Measurements from ENCODE around the gene CROCC.

CROCC gene

GRCh38 chr1:16988210-16988609 lies 66.5 kb downstream of the CROCC start:
- DNase-seq: no peak

GRCh38 chr1:16989676-16990391 lies 68.1 kb downstream of the CROCC start:
- DNase-seq: no peak

GRCh38 chr1:16991571-16991970 lies 69.8 kb downstream of the CROCC start:
- DNase-seq: no peak

GRCh38 chr1:16992102-16992501 lies 70.4 kb downstream of the CROCC start:
- no peak for DNase-seq

- DNase-seq: no peak
These were observed 70.9 kb downstream of the CROCC start for GRCh38 chr1:16992675-16993074.

DNA sequence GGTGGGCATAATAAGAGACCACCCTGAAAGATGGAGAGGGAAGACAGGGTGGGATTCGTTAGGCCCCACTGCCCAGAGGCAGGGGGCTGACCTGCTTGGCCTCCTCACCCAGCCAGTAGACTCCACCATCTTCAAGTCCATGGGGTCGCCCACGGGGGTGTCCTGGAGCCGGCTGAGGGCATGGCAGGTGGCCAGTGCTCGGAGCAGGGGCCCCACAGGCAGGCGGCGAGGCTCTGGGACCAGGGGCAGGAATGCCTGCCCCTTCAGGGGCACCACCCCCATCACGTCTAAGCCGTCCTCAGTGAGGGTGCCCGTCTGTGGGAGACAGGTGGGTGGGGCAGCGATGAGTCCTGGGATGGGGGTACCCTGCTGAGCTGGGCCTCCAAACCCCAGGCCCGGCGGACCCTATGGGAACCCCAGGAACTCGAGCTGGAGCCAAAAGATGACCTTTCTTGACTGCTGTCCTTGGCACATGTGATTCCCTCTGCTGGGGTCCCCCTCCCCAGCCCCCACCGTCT lies 71.8 kb downstream of the CROCC start:
- no peak for DNase-seq

GRCh38 chr1:16996845-16997244 lies 75.1 kb downstream of the CROCC start:
- DNase-seq: no peak

DNA sequence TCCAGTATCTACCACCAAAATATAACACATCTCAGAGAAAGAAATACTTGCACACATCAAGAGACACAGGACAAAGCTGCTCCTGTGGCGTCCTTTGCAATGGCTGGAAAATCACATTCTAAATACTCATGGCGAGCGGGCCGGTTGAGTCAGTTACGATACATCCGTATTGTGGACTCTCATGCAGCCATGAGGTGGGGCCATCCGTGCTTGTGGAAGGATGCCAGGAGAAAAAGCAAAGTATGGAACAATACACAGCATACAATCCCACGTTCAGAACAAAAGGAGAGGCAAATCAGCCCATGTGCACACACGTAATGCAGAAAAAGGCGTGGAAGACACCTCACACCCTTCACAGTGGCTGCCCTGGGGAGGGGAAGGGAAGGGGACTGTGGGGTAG lies 76.9 kb downstream of the CROCC start:
- DNase-seq: no peak

DNA sequence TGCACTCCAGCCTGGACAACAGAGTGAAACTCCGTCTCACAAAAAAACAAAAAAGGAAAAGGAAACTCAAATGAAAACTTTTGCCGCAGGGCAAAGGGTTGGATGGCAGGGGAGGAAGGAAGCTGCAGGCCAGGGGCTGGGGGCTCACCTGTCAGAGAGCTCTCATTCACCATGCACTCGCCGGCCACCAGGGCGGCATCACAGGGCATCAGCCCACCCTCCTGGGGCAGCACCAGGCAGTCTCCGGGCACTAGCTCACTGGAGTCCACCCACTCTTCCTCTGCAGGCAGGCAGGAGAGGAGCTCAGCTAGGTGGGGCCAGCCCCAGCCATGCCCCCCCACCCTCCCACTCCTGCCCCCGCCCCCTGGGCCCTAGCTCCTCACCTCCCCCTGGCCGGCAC lies 78.1 kb downstream of the CROCC start:
- no peak for DNase-seq

DNA sequence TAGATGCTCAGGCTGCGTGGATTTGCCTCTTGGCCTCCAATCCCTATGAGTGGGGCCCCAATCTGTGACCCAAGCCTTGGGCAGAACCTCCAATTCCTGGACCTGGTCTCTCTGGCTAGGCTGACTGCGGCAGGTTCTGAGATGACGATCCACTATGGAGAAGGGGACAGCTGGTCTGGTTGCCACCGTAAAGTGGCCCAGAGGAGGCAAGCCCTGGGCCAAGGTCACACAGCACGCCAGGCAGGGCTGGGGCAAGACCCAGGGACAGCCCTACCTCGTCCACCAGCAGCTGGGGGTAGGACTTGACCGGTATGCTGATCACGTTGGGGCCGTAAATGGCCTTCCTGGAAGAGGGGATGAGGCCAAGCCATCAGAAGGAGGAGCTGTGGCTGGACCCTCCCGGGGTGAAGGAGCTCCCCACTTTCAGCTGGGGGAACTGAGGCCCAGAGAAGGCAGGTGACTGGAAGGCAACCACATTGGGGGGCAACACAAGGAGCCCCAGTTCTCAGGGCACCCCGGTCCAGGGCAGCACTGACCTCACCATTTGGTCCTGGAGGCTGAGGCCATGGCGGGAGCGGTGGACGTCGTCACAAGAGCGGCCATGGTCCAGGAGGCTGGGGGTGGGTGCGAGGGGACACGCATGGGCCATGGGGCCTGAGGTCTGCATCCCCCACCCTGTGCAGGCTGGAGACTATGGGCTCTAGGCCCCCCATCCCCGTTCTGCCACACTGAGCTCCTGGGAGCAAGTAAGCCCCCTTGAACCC lies 80.2 kb downstream of the CROCC start:
- DNase-seq: no peak

DNA sequence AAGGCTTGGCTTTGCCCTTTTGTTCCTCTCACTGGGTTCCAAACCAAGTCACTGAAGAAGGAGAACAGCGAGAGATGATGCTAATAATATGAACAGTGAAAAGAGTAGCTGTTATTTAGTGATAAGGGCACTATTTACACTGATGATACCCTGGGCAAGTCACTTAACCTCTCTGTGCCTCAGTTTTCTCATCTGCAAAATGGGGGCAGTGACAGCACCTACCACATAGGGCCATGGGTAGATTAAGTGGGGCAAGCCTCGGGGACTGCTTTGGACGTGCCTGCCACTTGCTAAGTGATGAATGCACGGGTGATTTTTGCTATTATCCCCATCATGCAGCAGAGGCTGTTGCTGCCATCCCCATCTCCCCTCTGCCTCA lies 80.8 kb downstream of the CROCC start:
- no peak for DNase-seq

- no peak for DNase-seq
These were observed 83.0 kb downstream of the CROCC start for GRCh38 chr1:17004466-17005364.

- DNase-seq: no peak
These were observed 83.6 kb downstream of the CROCC start for GRCh38 chr1:17005365-17005740.

GRCh38 chr1:17007121-17007520 lies 85.4 kb downstream of the CROCC start:
- DNase-seq: no peak

- no peak for DNase-seq
These were observed 86.6 kb downstream of the CROCC start for GRCh38 chr1:17008208-17008855.

DNA sequence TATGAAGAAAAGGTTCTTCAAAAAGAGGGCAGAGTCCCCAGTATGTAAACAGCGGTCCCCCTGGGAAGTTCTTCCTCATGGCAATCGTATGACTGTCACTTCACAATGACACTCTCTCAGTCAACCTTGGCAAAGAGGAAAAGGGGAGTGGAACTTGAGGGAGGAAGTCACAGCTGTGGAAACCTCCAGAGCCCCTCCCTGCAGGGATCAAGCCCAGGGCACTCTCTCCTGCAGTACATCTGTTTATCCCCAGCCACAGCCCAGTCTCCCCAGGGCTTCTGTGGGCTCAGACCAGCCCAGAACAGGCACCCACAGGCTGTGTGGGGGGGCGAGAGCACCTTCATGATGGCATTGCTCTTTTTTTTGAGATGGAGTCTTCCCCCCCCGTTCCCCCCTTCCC lies 88.0 kb downstream of the CROCC start:
- DNase-seq: peak; percentile 80

DNA sequence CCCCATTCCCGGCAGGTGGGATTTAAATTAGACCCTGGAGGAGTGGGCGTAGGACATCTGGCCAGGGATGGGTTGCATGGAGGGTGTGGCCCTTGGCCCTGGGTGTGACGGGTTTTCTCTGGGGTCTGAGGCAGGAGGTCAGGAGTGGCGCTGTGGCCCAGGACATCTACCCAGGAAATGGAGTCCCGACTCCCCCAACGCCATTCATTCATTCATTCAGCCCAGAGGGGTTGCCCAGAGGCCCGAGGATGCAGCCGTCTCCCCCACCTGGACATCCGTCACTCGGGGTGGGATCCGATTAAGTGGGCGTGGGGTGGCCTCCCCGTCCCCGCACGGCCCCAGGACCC lies 89.3 kb downstream of the CROCC start:
- no peak for DNase-seq

DNA sequence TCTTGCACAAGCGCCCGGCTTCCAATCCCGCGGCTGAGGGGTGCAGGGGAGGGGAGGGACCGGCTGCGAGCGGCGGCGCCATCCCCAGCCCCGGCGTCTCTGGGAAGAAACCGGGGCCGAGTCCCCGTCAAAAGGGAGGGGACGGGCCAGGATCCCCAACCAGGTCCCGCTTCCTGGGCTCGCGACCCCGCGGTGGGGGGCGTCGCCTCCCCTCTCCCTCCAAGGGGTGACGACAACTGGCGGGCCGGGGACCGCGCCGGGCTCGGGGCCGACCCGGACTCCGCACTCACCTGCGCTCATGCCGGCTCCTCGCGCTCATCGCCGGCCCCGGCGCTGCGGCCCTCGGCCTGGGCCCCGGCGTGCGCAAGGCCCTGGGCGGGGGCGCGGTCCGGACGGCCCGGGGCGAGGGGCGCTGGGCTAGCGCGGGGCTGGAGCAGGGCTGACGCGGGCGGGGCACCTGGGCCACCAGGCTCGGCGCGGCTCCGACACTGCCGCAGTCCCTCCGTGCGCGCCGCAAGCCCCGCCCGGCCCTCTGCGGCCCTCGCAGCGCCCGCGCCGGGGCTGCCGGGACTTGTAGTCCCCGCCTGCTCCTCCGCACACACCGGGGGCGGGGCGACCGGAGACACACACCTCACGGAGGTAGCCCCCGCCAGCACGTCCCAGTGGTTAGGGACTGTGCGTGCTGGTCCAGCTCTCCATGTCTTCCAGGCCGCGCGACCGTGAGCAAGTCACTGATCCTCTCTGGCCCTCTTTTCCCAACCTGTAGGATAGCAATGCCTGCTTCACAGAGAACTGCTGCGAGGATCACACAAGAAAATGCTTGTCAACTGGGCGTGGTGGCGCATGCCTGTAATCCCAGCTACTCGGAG lies 89.9 kb downstream of the CROCC start, which contains the start of gene ATP13A2:
Gene ATP13A2 (minus strand): TSS at position 490 of the 869 bp plus-strand sequence. CDS start 190 bp downstream, at position 300.
- peak; percentile 79 for DNase-seq

DNA sequence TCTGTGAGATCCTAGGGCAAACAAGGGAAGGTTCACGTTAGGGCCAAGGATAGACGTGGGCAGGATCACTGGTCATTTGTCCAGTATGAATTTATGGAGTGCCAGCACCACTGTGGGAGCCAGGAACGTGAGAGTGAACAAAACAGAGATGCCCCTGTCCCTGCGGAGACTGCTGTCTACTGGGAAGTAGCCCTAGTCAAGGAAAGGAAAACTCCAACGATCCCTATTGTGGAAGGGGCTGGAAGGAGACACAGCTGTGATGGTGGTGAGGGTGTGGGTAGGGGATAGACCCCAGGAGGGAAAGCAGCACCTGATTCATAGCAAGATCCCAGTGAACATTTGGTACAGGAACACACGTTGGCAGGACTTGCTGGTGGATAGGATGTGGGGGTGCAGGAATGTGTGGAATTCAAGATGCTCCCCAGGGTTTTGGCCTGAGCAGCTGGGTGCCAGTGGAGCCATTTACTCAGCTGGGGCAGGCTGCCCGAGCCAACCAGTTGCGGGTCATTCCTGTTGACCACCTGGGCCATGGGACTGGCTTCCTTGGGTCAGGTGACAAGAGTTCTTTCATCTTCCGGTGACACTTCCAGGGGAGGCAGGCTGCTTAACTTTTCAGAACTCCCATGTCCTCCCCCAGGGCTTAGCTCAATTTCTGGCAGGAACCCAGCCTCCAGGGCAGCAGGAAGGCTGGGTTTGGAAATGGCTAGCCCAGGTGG lies 91.2 kb downstream of the CROCC start:
- no peak for DNase-seq

DNA sequence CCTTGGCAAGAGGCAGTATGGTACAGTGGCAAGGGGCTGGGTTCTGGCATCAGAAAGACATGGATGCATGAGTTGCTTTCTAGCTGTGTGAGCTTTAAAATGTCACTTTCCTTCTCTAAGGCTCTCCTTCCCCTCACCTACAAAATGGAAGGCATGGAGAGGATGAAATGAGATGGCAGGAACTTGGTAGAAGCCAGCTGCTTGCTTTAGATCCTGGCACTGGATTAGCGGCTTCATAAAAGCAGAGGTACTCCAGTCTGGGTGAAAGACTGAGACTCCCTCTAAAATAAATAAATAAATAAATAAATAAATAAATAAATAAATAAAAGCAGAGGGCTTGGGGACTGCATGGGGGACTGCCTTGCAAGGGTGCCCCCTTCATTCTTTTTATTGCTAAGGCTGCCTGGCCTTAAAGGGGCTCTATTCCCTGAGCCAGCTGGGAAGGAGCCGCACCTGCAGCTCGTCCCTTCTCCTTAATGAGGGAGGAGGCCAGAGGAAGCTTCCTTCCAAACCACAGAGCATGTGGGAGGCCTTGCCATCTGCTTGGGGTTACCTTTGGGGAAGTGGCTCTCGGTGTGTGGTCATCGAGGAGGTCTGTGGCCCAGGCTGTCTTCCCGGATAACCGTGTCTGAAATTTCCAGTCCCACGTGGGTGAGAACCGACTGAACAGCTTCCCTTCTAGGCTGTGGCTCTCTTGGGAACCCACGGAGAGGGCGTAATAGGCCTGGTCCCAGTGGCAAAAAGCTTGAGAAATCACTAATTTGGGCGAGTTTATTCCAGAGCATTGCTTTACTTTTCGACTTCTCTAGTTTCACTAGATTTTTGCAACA lies 92.0 kb downstream of the CROCC start:
- peak; percentile 90 for DNase-seq
